ENCODE measurements around the gene FHL5.

Gene FHL5

GRCh38 chr6:96652552-96652951 is 89.6 kb downstream of the FHL5 start:
- no peaks in the 10 kb centered on the region for H3K4me1 ChIP-seq (ENCODE audit: control insufficient read depth, insufficient read depth, low read length)
- DNase-seq (ENCODE audit: low read depth) = no peak
- H3K4me3 ChIP-seq (ENCODE audit: low read length) = no peak overlapping the region
- no peaks in the 10 kb centered on the region for H3K36me3 ChIP-seq (ENCODE audit: control insufficient read depth, insufficient read depth, low read length, severe bottlenecking)
- H3K9me3 ChIP-seq (ENCODE audit: control insufficient read depth, low read length) = no peaks in the 10 kb centered on the region
- H3K9ac ChIP-seq (ENCODE audit: low read length) = no peak overlapping the region
- H3K27me3 ChIP-seq (replicated peaks; ENCODE audit: control insufficient read depth, insufficient read depth, low read length) = no peaks in the 10 kb centered on the region

DNA sequence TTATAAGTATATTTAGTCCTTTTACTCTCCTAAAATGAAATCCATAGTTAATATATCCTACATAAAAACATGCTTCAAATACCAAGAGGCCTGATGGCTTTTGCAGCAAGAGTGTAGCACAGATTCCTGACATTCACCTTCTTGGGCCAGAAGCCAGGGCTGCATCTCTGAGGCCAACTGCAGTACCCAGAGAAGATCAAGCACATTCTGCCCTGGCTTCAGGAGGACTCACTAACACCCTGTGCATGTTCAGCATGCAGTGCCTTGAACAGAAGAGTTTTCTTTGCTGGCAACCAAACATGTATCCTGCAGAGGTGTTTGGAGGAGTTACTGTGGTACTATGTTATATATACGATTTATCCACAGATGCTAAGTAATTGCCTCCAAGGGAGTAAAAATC is 90.3 kb downstream of the FHL5 start:
- DNase-seq (ENCODE audit: low read depth) = no peak
- H3K27me3 ChIP-seq (replicated peaks; ENCODE audit: control insufficient read depth, insufficient read depth, low read length) = no peaks in the 10 kb centered on the region
- H3K9me3 ChIP-seq (ENCODE audit: control insufficient read depth, low read length) = no peaks in the 10 kb centered on the region
- H3K9ac ChIP-seq (ENCODE audit: low read length) = no peak overlapping the region
- H3K4me1 ChIP-seq (ENCODE audit: control insufficient read depth, insufficient read depth, low read length) = no peaks in the 10 kb centered on the region
- no peaks in the 10 kb centered on the region for H3K36me3 ChIP-seq (ENCODE audit: control insufficient read depth, insufficient read depth, low read length, severe bottlenecking)
- H3K4me3 ChIP-seq (ENCODE audit: low read length) = no peak overlapping the region

- H3K9ac ChIP-seq (ENCODE audit: low read length) = no peak overlapping the region
- no peak overlapping the region for H3K4me3 ChIP-seq (ENCODE audit: low read length)
- no peaks in the 10 kb centered on the region for H3K27me3 ChIP-seq (replicated peaks; ENCODE audit: control insufficient read depth, insufficient read depth, low read length)
- DNase-seq (ENCODE audit: low read depth) = no peak
- H3K36me3 ChIP-seq (ENCODE audit: control insufficient read depth, insufficient read depth, low read length, severe bottlenecking) = no peaks in the 10 kb centered on the region
- H3K9me3 ChIP-seq (ENCODE audit: control insufficient read depth, low read length) = no peaks in the 10 kb centered on the region
- H3K4me1 ChIP-seq (ENCODE audit: control insufficient read depth, insufficient read depth, low read length) = no peaks in the 10 kb centered on the region
Observed at GRCh38 chr6:96656567-96656966, 93.6 kb downstream of the FHL5 start.

- H3K4me3 ChIP-seq (ENCODE audit: low read length) = no peak overlapping the region
- DNase-seq (ENCODE audit: low read depth) = no peak
- H3K27me3 ChIP-seq (replicated peaks; ENCODE audit: control insufficient read depth, insufficient read depth, low read length) = no peaks in the 10 kb centered on the region
- H3K9ac ChIP-seq (ENCODE audit: low read length) = no peak overlapping the region
- peaks cover 1% of the 10 kb centered on the region for H3K9me3 ChIP-seq (ENCODE audit: control insufficient read depth, low read length)
- H3K4me1 ChIP-seq (ENCODE audit: control insufficient read depth, insufficient read depth, low read length) = no peaks in the 10 kb centered on the region
- H3K36me3 ChIP-seq (ENCODE audit: control insufficient read depth, insufficient read depth, low read length, severe bottlenecking) = no peaks in the 10 kb centered on the region
Observed at GRCh38 chr6:96657344-96657743, 94.4 kb downstream of the FHL5 start.

DNA sequence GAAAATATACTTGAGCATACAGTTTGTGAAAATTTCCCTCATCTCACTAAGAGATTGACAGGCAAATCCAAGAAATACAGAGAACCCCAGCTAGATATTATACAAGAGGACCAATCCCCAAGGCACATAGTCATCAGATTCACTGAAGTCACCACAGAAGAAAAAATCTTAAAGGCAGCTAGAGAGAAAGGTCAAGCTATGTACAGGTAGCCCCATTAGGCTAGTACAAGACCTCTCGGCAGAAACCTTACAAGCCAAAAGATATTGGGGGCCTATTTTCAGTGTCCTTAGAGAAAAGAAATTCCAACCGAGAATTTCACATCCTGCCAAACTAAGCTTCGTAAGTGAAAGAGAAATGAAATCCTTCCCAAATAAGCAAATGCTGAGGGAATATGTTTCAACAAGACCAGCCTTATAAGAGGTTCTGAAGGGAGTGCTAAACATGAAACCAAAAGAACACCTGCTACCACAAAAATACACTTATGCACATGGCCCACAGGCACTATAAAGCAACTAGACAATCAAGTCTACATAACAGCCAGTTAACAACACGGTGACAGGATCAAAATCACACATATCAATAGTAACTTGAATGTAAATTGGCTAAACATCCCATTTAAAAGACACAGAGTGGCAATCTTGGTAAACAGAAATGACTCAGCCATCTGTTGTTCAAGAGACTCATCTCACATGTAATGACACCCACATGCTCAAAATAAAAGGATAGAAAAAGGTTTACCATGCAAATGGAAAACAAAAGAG is 96.3 kb downstream of the FHL5 start:
- H3K4me1 ChIP-seq (ENCODE audit: control insufficient read depth, insufficient read depth, low read length) = no peaks in the 10 kb centered on the region
- H3K4me3 ChIP-seq (ENCODE audit: low read length) = no peak overlapping the region
- no peaks in the 10 kb centered on the region for H3K27me3 ChIP-seq (replicated peaks; ENCODE audit: control insufficient read depth, insufficient read depth, low read length)
- no peak overlapping the region for H3K9ac ChIP-seq (ENCODE audit: low read length)
- peaks cover 5% of the 10 kb centered on the region for H3K9me3 ChIP-seq (ENCODE audit: control insufficient read depth, low read length)
- no peak for DNase-seq (ENCODE audit: low read depth)
- H3K36me3 ChIP-seq (ENCODE audit: control insufficient read depth, insufficient read depth, low read length, severe bottlenecking) = no peaks in the 10 kb centered on the region
